Measurements from ENCODE around the gene CAMK4.
"Not testable (repeated sequence)": the region's sequence is repeated elsewhere in the genome, so short reads cannot be mapped to it uniquely, and the experiment has no call there.

Gene CAMK4

GRCh38 chr5:111257610-111258009 lies 33.4 kb downstream of the CAMK4 start:
- DNase-seq (ENCODE audit: low read depth) = not testable (repeated sequence)

DNA sequence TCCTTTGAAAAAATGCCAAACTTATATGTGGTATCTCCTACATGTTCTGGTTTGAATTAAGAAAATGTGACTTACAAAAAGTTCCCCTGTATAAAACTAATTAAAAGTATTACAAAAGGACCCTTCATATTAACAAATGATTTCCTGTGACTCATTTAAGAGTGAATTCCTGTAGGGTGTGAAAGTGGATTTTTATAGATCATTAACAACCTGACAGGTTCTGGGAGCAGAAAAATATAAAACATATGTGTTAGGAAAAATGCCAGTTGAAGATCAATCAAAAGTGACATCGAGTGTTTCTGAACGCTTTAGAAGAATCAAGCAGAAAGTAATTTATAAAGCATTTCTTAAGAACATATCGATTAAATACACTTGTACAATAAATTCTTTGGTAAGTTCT lies 35.5 kb downstream of the CAMK4 start:
- DNase-seq (ENCODE audit: low read depth) = no peak

- no peak for DNase-seq (ENCODE audit: low read depth)
Measured at GRCh38 chr5:111261610-111262009, 37.4 kb downstream of the CAMK4 start.

- DNase-seq (ENCODE audit: low read depth) = no peak
Measured at GRCh38 chr5:111262153-111262552, 38.0 kb downstream of the CAMK4 start.

DNA sequence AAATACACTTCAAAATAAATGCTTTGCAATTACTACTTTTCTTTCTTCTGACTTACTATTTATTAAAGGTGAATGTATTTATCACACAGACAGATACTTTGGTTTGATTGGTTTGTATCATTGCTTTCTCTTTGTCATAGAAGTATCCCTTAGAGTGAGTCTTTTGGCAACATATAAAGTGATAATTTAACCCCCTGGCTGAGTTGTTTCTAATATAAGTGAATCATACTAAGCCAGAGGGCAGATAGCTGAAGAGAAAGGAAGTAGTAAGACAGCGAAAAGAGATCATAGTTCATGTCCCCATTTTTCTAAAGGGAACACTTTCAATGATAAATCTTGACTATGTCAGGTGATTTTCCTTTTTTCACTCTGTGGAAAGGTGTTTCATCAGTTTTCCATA lies 38.6 kb downstream of the CAMK4 start:
- no peak for DNase-seq (ENCODE audit: low read depth)

GRCh38 chr5:111266491-111266890 lies 42.3 kb downstream of the CAMK4 start:
- DNase-seq (ENCODE audit: low read depth) = no peak

- no peak for DNase-seq (ENCODE audit: low read depth)
Measured at GRCh38 chr5:111268300-111268699, 44.1 kb downstream of the CAMK4 start.

- DNase-seq (ENCODE audit: low read depth) = no peak
Measured at GRCh38 chr5:111271885-111272284, 47.7 kb downstream of the CAMK4 start.

GRCh38 chr5:111277061-111277460 lies 52.9 kb downstream of the CAMK4 start:
- no peak for DNase-seq (ENCODE audit: low read depth)

DNA sequence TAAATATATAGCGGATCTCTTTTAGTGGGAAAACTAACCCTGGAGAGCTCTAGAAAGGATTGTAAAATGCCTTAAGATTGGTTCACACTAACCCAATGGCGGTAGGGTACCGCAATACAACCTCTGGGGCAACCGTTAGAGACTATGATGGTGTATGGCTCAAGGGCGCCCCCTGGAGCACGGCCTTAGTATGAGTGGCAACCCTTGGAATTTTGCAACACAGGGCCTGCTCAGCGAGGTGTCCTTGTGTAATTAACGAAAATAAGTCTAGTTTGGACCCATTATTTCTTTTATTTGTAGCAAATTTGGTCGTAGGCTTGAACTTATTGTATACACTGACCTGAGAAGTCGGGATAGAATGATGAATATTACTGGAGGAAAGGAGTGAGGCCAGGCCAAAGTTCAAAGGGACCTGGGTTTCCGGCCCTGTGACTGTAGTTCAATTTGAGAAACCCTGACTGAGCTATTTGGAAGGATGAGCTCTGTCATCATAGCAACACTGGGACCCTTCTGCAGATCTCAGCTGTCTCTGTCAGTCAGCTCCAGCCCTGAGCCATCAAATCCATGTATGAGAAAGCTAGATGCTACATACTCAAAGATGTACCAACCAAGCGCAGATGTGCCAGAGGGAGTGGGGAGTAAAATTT lies 54.8 kb downstream of the CAMK4 start:
- peak; percentile 8 for DNase-seq (ENCODE audit: low read depth)

GRCh38 chr5:111280282-111280951 lies 56.2 kb downstream of the CAMK4 start:
- DNase-seq (ENCODE audit: low read depth) = no peak

- no peak for DNase-seq (ENCODE audit: low read depth)
Measured at GRCh38 chr5:111282798-111283197, 58.6 kb downstream of the CAMK4 start.

DNA sequence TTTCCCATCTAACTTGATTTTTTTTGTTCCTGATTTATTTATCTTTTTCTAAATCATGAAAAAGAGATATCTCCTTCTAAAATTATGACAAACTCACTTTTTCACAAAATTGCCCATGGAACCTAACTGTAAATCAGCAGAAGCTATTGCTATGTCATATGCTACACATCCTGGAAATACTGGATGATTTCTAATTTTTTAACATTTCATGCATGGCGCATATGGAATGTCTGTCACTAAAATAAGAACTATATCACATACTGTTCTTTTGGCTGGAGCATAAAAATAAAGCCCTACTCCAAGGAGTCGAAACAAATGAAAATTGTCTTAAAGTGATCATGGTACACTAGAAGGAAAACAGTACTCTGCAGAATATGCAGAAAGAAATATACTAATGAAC lies 60.6 kb downstream of the CAMK4 start:
- no peak for DNase-seq (ENCODE audit: low read depth)

GRCh38 chr5:111294551-111294950 lies 70.4 kb downstream of the CAMK4 start:
- no peak for DNase-seq (ENCODE audit: low read depth)

- no peak for DNase-seq (ENCODE audit: low read depth)
Measured at GRCh38 chr5:111295649-111296048, 71.5 kb downstream of the CAMK4 start.

DNA sequence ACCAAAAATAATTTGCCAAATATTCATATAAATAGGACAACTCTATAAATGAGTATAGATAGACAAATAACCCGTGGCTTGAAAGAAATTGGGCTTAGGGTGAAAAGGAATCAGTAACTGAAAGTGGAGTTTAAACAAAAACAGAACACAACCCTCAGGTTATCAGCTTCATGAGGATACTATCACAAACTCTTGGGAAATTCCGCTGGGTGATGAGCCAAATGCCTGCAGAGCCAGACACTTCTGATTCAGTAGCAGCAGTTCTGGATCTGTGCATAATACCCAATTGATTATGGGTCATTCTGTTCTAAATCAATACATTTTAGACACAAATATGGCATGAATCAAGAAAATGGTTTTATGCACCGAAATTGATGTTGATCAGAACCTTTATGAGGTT lies 72.4 kb downstream of the CAMK4 start:
- no peak for DNase-seq (ENCODE audit: low read depth)

DNA sequence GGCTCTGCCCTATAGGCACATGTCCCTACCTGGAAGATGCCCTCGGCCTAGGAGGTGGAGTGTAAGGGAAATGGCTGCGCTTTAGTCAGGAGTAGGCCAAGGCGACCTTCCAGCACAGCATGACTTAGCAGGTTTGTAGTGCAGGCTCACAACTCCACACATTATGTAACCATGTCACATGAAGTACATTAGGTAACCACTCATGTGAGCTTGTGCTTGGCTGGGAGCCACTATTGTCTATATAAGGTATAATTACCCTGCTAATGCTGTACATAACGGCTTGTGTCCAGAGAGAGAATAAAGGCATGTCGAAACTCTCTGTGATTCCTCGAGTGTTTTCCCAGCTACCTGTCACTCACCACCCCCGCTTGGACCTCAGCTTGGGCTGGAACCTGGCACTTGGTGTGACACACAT lies 74.9 kb downstream of the CAMK4 start:
- DNase-seq (ENCODE audit: low read depth) = no peak

DNA sequence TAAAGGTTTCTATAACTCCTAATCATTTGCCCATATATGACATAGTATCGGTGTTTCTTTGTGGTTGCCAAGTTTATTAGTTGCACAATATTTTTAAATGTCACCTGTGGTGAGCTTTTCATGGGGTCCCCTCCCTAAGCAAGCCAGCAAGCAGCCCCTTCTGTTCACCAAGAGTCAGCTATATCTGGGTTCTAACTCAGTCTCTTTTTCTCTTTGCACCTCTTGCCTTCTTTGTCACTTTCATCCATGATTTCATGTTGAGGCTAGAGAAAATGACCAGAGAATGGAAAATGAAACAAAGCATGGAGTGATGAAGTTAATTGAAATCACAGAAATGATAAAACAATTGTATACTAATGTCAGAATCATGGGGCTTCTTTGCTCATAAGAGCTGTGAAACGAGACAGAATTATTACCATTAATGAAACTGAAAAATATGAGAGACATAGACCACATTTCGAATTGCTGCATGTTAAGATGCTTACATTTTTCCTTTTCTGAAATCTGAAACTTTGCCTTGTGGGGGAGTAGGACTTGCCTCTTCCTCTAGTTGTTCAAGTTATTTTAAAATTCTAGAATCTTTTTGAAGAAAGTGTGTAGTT lies 75.7 kb downstream of the CAMK4 start:
- no peak for DNase-seq (ENCODE audit: low read depth)

- no peak for DNase-seq (ENCODE audit: low read depth)
Measured at GRCh38 chr5:111301264-111301663, 77.1 kb downstream of the CAMK4 start.

DNA sequence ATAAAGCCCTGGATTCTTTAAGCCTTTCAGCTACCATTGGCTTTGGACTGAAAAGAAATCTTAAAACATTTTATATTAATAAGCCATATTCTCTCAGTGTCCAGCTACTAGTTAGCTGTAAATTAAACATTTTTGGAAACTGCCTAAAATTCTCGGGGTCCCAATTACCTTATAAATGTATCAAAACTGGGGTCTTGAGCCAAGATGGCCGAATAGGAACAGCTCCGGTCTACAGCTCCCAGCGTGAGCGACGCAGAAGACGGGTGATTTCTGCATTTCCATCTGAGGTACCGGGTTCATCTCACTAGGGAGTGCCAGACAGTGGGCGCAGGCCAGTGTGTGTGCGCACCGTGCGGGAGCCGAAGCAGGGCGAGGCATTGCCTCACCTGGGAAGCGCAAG lies 77.9 kb downstream of the CAMK4 start:
- DNase-seq (ENCODE audit: low read depth) = not testable (repeated sequence)

GRCh38 chr5:111308951-111309350 lies 84.8 kb downstream of the CAMK4 start:
- DNase-seq (ENCODE audit: low read depth) = no peak

GRCh38 chr5:111309384-111309783 lies 85.2 kb downstream of the CAMK4 start:
- no peak for DNase-seq (ENCODE audit: low read depth)
